Upper lobe of right lung (tissue), 1 donor: ENCODE measurements around the gene CD109. TPM values are rescaled to one million over a fixed set of nuclear protein-coding genes. Genes with fewer than 3 reads are reported as not detected.

ENCODE experiments used
- ATAC-seq: fragments of 200-7000 bp; cut with Tn5 transposase; one replicate; pipeline ENCODE4 v1.9.1; 2020; ENCODE audit warnings: mild to moderate bottlenecking, moderate library complexity
- DNase-seq: peaks from one replicate; pipeline ENCODE4 v3.0.0-alpha.2; 2020
- H3K27ac ChIP-seq: fragments of 200-600 bp; one replicate; pipeline ENCODE4 v1.8.0; 2022
- H3K27me3 ChIP-seq: fragments of 200-600 bp; one replicate; pipeline ENCODE4 v1.8.0; 2022; ENCODE audit warnings: mild to moderate bottlenecking
- H3K36me3 ChIP-seq: fragments of 200-600 bp; one replicate; pipeline ENCODE4 v1.8.0; 2022
- H3K4me1 ChIP-seq: fragments of 200-600 bp; one replicate; pipeline ENCODE4 v1.8.0; 2022
- H3K4me3 ChIP-seq: fragments of 200-600 bp; one replicate; pipeline ENCODE4 v1.8.0; 2022; ENCODE audit warnings: mild to moderate bottlenecking
- H3K9me3 ChIP-seq: fragments of 200-600 bp; one replicate; pipeline ENCODE4 v1.8.0; 2022
- CTCF ChIP-seq: fragments of 200-600 bp; IDR thresholded peaks from one replicate; pipeline ENCODE4 v1.8.0; 2022; ENCODE audit warnings: antibody characterized with exemption
- intact Hi-C: fragments of 100-400 bp; cut with DNase I; formaldehyde crosslinking; loops from one replicate; pipeline ENCODE4 v1.11.0; 2022
- total RNA-seq: library from RNA; stranded (reverse); fragmentation: NEBNext Ultra II Directional; extraction: Animal tissue kit (Norgen Biotek cat#: 25700); gene quantifications from one replicate; pipeline ENCODE4 v1.2.1, GENCODE V29; 2021
- donor health status: DM: no; HTN: yes; CAD: no; lungs with severe emphysema.

The CD109 gene
- total RNA-seq, 1 donor from 2014 or later: 22.1 TPM

GRCh38 chr6:73734832-73735453, 38.9 kb downstream of the CD109 start:
- no peak for DNase-seq
- no peak for TF ChIP-seq CTCF
- intact Hi-C loops: loop anchor here (10.0 kb wide), 1 partner anchor 60 kb away; no protein-coding TSS in a partner anchor
- Histone ChIP-seq H3K4me3 (no peak overlapping the region), H3K36me3 (peaks cover 3% of the 10 kb centered on the region), H3K4me1 (no peaks in the 10 kb centered on the region), H3K9me3 (no peaks in the 10 kb centered on the region), H3K27ac (no peak overlapping the region), H3K27me3 (no peaks in the 10 kb centered on the region)
- ATAC-seq: no peak

- no peaks in the 10 kb centered on the region for H3K4me1 ChIP-seq
- H3K9me3 ChIP-seq: no peaks in the 10 kb centered on the region
- H3K4me3 ChIP-seq: no peak overlapping the region
- no peaks in the 10 kb centered on the region for H3K27me3 ChIP-seq
- ATAC-seq: no peak
- no peak for DNase-seq
- H3K36me3 ChIP-seq: no peaks in the 10 kb centered on the region
- no peak overlapping the region for H3K27ac ChIP-seq
- intact Hi-C loops: loop anchor here (10.0 kb wide), 1 partner anchor 64 kb away; no protein-coding TSS in a partner anchor
- TF ChIP-seq CTCF: no peak
Measured at GRCh38 chr6:73738367-73739028, 42.5 kb downstream of the CD109 start.

- Histone ChIP-seq H3K4me1 (no peaks in the 10 kb centered on the region), H3K9me3 (no peaks in the 10 kb centered on the region), H3K36me3 (no peaks in the 10 kb centered on the region), H3K27ac (no peak overlapping the region), H3K4me3 (no peak overlapping the region), H3K27me3 (no peaks in the 10 kb centered on the region)
- DNase-seq: no peak
- peak; percentile 85 for TF ChIP-seq CTCF
- intact Hi-C loops: loop anchor here (10.0 kb wide), 1 partner anchor 64 kb away; no protein-coding TSS in a partner anchor
- peak; percentile 82 for ATAC-seq
Measured at GRCh38 chr6:73739096-73739495, 43.1 kb downstream of the CD109 start.

GRCh38 chr6:73742433-73742832, 46.4 kb downstream of the CD109 start:
- ATAC-seq: no peak
- Histone ChIP-seq H3K36me3 (no peaks in the 10 kb centered on the region), H3K27ac (no peak overlapping the region), H3K9me3 (no peaks in the 10 kb centered on the region), H3K4me3 (no peak overlapping the region), H3K27me3 (no peaks in the 10 kb centered on the region), H3K4me1 (no peaks in the 10 kb centered on the region)
- no peak for DNase-seq
- intact Hi-C loops: no loop called here
- TF ChIP-seq CTCF: no peak

GRCh38 chr6:73743081-73743480, 47.1 kb downstream of the CD109 start:
- DNase-seq: no peak
- Histone ChIP-seq H3K4me3 (no peak overlapping the region), H3K27ac (no peak overlapping the region), H3K36me3 (no peaks in the 10 kb centered on the region), H3K9me3 (no peaks in the 10 kb centered on the region), H3K4me1 (no peaks in the 10 kb centered on the region), H3K27me3 (no peaks in the 10 kb centered on the region)
- intact Hi-C loops: no loop called here
- no peak for TF ChIP-seq CTCF
- ATAC-seq: no peak
